ENCODE data around the gene GALNT15.

GRCh38 chr3:16189201-16189600 lies 14.7 kb downstream of the GALNT15 start:
- TF ChIP-seq CTCF (IDR thresholded peaks at IDR 0.05) (no peak), ZFX (IDR thresholded peaks at IDR 0.05; ENCODE audit: borderline replicate concordance) (no peak)

All from 22Rv1 (cell line).